K562 (cell line): ENCODE measurements around the gene SLC16A4. TPM values are rescaled to one million over a fixed set of nuclear protein-coding genes. Genes with fewer than 3 reads are reported as not detected.

Experiments used
- ARHGAP35 ChIP-seq: fragments of 450-650 bp; IDR thresholded peaks from 2 replicates; pipeline ENCODE4 v1.6.1; 2018; ENCODE audit not compliant: partially characterized antibody
- FOXK2 ChIP-seq, 2 experiments: fragments of 450-650 bp; IDR thresholded peaks in 1 of 2; conservative IDR thresholded peaks in 1 of 2; 2 replicates each; pipeline ENCODE4 v1.6.1; 2016; ENCODE audit warnings: low read depth in 2 of 2, mild to moderate bottlenecking in 1 of 2
- MYBL2 ChIP-seq, 2 experiments: fragments of 450-650 bp in 1 of 2; sonication (generic) in 1 of 2; formaldehyde crosslinking in 1 of 2; IDR thresholded peaks; 2 replicates each; pipeline versions ENCODE4 v1.6.1 to v1.8.1; 2017 to 2022; ENCODE audit warnings: borderline replicate concordance in 1 of 2, inconsistent platforms in 1 of 2, low read depth in 1 of 2, mild to moderate bottlenecking in 1 of 2, missing genetic modification reagents in 1 of 2, moderate library complexity in 1 of 2
- NFYB ChIP-seq: IDR thresholded peaks from 2 replicates; pipeline ENCODE4 v1.6.1; 2011; ENCODE audit warnings: mild to moderate bottlenecking, moderate library complexity; ENCODE audit not compliant: insufficient read length; ENCODE audit errors: extremely low read depth
- NR1H2 ChIP-seq: sonication (generic); formaldehyde crosslinking; IDR thresholded peaks from 2 replicates; pipeline ENCODE4 v1.4.0; 2020; ENCODE audit warnings: mild to moderate bottlenecking, missing genetic modification reagents
- NRF1 ChIP-seq, 2 experiments: fragments of 450-650 bp; IDR thresholded peaks in 1 of 2; conservative IDR thresholded peaks in 1 of 2; 2 replicates each; pipeline ENCODE4 v1.6.1; 2014; ENCODE audit warnings: mild to moderate bottlenecking in 2 of 2
- SIN3A ChIP-seq, 2 experiments: fragments of 150-350 bp in 1 of 2; IDR thresholded peaks; 2 replicates each; pipeline ENCODE4 v1.6.1; 2011 to 2016; ENCODE audit warnings: borderline replicate concordance in 2 of 2, low read depth in 2 of 2, low read length in 2 of 2, mild to moderate bottlenecking in 2 of 2, moderate library complexity in 2 of 2; ENCODE audit not compliant: control insufficient read depth in 1 of 2
- SMAD4 ChIP-seq: fragments of 250-450 bp; sonication (Bioruptor Pico); conservative IDR thresholded peaks from 2 replicates; pipeline ENCODE4 v1.8.0; 2021; ENCODE audit warnings: inconsistent platforms, mild to moderate bottlenecking, moderate library complexity
- SRSF3 ChIP-seq: fragments of 200-400 bp; formaldehyde crosslinking; IDR thresholded peaks from 2 replicates; pipeline ENCODE4 v1.6.1; 2016; ENCODE audit warnings: mild to moderate bottlenecking, low read length, moderate library complexity; ENCODE audit not compliant: insufficient read depth
- TSC22D4 ChIP-seq: fragments of 450-650 bp; IDR thresholded peaks from 2 replicates; pipeline ENCODE4 v1.6.1; 2016; ENCODE audit warnings: missing genetic modification characterization, missing biosample characterization, control low read depth
- ZNF766 ChIP-seq: fragments of 200-800 bp; sonication (Bioruptor generic); conservative IDR thresholded peaks from 2 replicates; pipeline ENCODE4 v1.6.1; 2016; ENCODE audit warnings: missing genetic modification characterization, missing compliant biosample characterization
- polyA plus RNA-seq, 8 experiments: library from polyadenylated mRNA; depleted of rRNA in 4 of 8; stranded (reverse) in 5 of 8; unstranded in 3 of 8; fragments of >200 nt; fragmentation: Nextera tagmentation in 2 of 8; fragmentation: Illumina TruSeq in 1 of 8; extraction: Ambion mirVana in 2 of 8; extraction: Trizol in 1 of 8; gene quantifications; 2 replicates each; pipeline versions ENCODE4 v1.2.1 to v1.2.3, GENCODE V29; 2011 to 2014; ENCODE audit warnings: inconsistent platforms in 1 of 8, missing spikeins in 1 of 8
- total RNA-seq, 7 experiments: library from RNA; depleted of rRNA in 6 of 7; stranded (reverse); fragments of >200 nt in 6 of 7; fragmentation: Illumina TruSeq in 2 of 7; extraction: Trizol in 2 of 7; gene quantifications; 2 replicates each; pipeline versions ENCODE4 v1.2.1 to v1.2.3, GENCODE V29; 2011 to 2021; ENCODE audit warnings: low replicate concordance in 1 of 7
- TF ChIP-seq, protein P1 (sequence below): fragments of 450-650 bp; IDR thresholded peaks from 2 replicates; pipeline ENCODE4 v1.7.1; 2018; ENCODE audit warnings: mild to moderate bottlenecking, low read depth; ENCODE audit not compliant: partially characterized antibody
- TF ChIP-seq, protein P2 (sequence below): fragments of 450-650 bp; formaldehyde crosslinking; IDR thresholded peaks from 2 replicates; pipeline ENCODE4 v1.4.0; 2022; ENCODE audit warnings: mild to moderate bottlenecking, moderate library complexity
- TF ChIP-seq, protein P3 (sequence below), 2 experiments: fragments of 450-650 bp; IDR thresholded peaks; 2 replicates each; pipeline ENCODE4 v1.6.1; 2018; ENCODE audit warnings: mild to moderate bottlenecking in 2 of 2, low read depth in 1 of 2; ENCODE audit not compliant: partially characterized antibody in 2 of 2

The SLC16A4 gene
- total and polyA plus RNA-seq, 9 of the 15 experiments (the other 6 are each of a cell fraction or from before 2014, with no cell fraction given) = 0.04 to 0.31 (median 0.18) TPM; not detected in 1

DNA sequence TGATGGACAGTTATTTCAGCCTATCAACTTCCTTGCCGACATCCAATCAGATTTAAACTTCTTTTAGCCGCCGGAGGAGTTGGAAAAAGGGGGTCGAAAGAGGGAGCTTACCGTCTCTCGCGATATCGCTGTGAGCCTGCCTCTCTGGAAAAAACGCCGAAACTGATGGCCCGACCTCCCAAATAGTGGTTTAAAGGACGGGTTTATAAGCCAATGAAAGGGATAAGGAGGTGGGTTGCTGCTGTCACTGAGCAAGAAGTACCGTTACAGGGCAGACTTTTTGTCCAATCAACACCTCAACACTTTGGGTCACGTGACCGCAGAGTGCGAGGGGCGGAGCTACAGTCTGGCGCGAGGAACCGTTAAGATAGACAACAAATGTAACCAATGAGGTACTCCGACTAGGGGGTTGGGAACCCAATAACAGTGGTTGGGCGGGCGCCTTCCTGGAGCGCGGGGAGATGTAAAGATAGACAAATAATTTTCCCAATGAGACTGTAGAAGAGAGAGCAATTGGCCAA lies 51.9 kb downstream of the SLC16A4 start, which contains the start of gene RBM15 (continued):
- TF ChIP-seq, protein P1, sequence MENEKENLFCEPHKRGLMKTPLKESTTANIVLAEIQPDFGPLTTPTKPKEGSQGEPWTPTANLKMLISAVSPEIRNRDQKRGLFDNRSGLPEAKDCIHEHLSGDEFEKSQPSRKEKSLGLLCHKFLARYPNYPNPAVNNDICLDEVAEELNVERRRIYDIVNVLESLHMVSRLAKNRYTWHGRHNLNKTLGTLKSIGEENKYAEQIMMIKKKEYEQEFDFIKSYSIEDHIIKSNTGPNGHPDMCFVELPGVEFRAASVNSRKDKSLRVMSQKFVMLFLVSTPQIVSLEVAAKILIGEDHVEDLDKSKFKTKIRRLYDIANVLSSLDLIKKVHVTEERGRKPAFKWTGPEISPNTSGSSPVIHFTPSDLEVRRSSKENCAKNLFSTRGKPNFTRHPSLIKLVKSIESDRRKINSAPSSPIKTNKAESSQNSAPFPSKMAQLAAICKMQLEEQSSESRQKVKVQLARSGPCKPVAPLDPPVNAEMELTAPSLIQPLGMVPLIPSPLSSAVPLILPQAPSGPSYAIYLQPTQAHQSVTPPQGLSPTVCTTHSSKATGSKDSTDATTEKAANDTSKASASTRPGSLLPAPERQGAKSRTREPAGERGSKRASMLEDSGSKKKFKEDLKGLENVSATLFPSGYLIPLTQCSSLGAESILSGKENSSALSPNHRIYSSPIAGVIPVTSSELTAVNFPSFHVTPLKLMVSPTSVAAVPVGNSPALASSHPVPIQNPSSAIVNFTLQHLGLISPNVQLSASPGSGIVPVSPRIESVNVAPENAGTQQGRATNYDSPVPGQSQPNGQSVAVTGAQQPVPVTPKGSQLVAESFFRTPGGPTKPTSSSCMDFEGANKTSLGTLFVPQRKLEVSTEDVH = peak; percentile 88
- TF ChIP-seq ZNF766 (no peak), NRF1 (conservative IDR thresholded peaks at IDR 0.05 in 1 of 2, IDR thresholded peaks at IDR 0.05 in 1 of 2) (0 out of 4 replicates have a peak, but pooled peaks of 1 of the 2 experiments have one; percentile 0), FOXK2 (conservative IDR thresholded peaks at IDR 0.05 in 1 of 2, IDR thresholded peaks at IDR 0.05 in 1 of 2; ENCODE audit: low read depth in 2 of 2) (peak; percentile 75 to 97), SIN3A (IDR thresholded peaks at IDR 0.05; ENCODE audit: borderline replicate concordance in 2 of 2, control insufficient read depth in 1 of 2, low read depth in 2 of 2, low read length in 2 of 2) (0 out of 4 replicates have a peak, but pooled peaks of 1 of the 2 experiments have one; percentile 56), SMAD4 (CRISPR knock-in tag) (peak; percentile 43; the same call in 1 of the 2 replicates), SRSF3 (no peak), NR1H2 (CRISPR knock-in tag) (no peak), TSC22D4 (no peak), MYBL2 (IDR thresholded peaks at IDR 0.05; ENCODE audit: low read depth) (peak; percentile 99), MYBL2 (CRISPR knock-in tag; IDR thresholded peaks at IDR 0.05; ENCODE audit: borderline replicate concordance) (no peak; the same call in 1 of the 2 replicates), NFYB (peak; percentile 97), ARHGAP35 (peak; percentile 94)
- TF ChIP-seq, protein P2, sequence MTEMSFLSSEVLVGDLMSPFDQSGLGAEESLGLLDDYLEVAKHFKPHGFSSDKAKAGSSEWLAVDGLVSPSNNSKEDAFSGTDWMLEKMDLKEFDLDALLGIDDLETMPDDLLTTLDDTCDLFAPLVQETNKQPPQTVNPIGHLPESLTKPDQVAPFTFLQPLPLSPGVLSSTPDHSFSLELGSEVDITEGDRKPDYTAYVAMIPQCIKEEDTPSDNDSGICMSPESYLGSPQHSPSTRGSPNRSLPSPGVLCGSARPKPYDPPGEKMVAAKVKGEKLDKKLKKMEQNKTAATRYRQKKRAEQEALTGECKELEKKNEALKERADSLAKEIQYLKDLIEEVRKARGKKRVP = peak; percentile 32; the same call in 1 of the 2 replicates
- TF ChIP-seq, protein P3, sequence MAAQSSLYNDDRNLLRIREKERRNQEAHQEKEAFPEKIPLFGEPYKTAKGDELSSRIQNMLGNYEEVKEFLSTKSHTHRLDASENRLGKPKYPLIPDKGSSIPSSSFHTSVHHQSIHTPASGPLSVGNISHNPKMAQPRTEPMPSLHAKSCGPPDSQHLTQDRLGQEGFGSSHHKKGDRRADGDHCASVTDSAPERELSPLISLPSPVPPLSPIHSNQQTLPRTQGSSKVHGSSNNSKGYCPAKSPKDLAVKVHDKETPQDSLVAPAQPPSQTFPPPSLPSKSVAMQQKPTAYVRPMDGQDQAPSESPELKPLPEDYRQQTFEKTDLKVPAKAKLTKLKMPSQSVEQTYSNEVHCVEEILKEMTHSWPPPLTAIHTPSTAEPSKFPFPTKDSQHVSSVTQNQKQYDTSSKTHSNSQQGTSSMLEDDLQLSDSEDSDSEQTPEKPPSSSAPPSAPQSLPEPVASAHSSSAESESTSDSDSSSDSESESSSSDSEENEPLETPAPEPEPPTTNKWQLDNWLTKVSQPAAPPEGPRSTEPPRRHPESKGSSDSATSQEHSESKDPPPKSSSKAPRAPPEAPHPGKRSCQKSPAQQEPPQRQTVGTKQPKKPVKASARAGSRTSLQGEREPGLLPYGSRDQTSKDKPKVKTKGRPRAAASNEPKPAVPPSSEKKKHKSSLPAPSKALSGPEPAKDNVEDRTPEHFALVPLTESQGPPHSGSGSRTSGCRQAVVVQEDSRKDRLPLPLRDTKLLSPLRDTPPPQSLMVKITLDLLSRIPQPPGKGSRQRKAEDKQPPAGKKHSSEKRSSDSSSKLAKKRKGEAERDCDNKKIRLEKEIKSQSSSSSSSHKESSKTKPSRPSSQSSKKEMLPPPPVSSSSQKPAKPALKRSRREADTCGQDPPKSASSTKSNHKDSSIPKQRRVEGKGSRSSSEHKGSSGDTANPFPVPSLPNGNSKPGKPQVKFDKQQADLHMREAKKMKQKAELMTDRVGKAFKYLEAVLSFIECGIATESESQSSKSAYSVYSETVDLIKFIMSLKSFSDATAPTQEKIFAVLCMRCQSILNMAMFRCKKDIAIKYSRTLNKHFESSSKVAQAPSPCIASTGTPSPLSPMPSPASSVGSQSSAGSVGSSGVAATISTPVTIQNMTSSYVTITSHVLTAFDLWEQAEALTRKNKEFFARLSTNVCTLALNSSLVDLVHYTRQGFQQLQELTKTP (IDR thresholded peaks at IDR 0.05; ENCODE audit: low read depth in 1 of 2, partially characterized antibody in 2 of 2) = peak in 1 of 2 experiments; percentile 96
